Upper lobe of left lung (tissue), 4 donors: ENCODE measurements around the gene RIPK4.

Experiments used
- EP300 ChIP-seq, 4 donors: sonication (generic); formaldehyde crosslinking; IDR thresholded peaks; one replicate each; pipeline ENCODE4 v1.5.1; 2017; ENCODE audit warnings: antibody characterized with exemption in 4 of 4, control low read depth in 2 of 4
- TF ChIP-seq, protein P1 (sequence below), 6 experiments: fragments of 450-650 bp in 4 of 6; fragments of 200-600 bp in 2 of 6; sonication (generic) in 2 of 6; IDR thresholded peaks; one replicate each; pipeline ENCODE4 v1.5.1; 2016 to 2019; ENCODE audit warnings: antibody characterized with exemption in 6 of 6

GRCh38 chr21:41710823-41711160 is 56.1 kb downstream of the RIPK4 start:
- TF ChIP-seq, protein P1, sequence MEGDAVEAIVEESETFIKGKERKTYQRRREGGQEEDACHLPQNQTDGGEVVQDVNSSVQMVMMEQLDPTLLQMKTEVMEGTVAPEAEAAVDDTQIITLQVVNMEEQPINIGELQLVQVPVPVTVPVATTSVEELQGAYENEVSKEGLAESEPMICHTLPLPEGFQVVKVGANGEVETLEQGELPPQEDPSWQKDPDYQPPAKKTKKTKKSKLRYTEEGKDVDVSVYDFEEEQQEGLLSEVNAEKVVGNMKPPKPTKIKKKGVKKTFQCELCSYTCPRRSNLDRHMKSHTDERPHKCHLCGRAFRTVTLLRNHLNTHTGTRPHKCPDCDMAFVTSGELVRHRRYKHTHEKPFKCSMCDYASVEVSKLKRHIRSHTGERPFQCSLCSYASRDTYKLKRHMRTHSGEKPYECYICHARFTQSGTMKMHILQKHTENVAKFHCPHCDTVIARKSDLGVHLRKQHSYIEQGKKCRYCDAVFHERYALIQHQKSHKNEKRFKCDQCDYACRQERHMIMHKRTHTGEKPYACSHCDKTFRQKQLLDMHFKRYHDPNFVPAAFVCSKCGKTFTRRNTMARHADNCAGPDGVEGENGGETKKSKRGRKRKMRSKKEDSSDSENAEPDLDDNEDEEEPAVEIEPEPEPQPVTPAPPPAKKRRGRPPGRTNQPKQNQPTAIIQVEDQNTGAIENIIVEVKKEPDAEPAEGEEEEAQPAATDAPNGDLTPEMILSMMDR (IDR thresholded peaks at IDR 0.05) = no peak
- no peak for TF ChIP-seq EP300 (IDR thresholded peaks at IDR 0.05)
